Breast epithelium (tissue), 3 donors: Measurements from ENCODE around the gene AGAP9.

Experiments
- POLR2A ChIP-seq: fragments of 450-650 bp; IDR thresholded peaks from one replicate; pipeline ENCODE4 v1.6.1; 2016; ENCODE audit warnings: antibody characterized with exemption, mild to moderate bottlenecking, moderate library complexity
- TF ChIP-seq, protein P1 (sequence below), 3 donors: fragments of 450-650 bp; IDR thresholded peaks; one replicate each; pipeline ENCODE4 v1.5.1; 2016 to 2017; ENCODE audit warnings: antibody characterized with exemption in 3 of 3, mild to moderate bottlenecking in 3 of 3, moderate library complexity in 3 of 3

DNA sequence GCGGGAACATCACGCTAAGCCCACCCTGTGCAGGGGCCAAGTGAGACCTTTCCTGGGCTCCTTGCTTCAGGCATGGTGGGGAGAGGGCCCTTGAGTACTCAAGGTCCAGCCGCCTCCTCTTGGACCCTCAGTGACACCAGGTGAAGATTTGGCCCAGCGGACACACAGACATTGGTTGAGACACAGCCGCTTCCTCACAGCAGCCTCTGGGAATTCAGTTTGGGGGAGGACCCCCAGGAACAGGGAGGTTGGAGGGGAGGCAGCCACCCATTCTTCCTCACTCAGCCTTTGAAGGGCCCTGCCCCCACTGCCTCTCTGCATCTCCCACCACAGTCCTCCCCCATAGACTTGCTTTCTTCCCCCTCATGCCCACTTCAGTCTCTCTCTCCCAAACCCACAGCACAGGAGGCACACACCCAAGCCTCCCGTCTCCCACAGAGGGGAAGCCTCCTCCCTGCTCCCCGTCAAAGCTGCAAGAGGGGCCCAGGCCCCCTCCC, 71.4 kb downstream of the AGAP9 start:
- TF ChIP-seq, protein P1, sequence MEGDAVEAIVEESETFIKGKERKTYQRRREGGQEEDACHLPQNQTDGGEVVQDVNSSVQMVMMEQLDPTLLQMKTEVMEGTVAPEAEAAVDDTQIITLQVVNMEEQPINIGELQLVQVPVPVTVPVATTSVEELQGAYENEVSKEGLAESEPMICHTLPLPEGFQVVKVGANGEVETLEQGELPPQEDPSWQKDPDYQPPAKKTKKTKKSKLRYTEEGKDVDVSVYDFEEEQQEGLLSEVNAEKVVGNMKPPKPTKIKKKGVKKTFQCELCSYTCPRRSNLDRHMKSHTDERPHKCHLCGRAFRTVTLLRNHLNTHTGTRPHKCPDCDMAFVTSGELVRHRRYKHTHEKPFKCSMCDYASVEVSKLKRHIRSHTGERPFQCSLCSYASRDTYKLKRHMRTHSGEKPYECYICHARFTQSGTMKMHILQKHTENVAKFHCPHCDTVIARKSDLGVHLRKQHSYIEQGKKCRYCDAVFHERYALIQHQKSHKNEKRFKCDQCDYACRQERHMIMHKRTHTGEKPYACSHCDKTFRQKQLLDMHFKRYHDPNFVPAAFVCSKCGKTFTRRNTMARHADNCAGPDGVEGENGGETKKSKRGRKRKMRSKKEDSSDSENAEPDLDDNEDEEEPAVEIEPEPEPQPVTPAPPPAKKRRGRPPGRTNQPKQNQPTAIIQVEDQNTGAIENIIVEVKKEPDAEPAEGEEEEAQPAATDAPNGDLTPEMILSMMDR (IDR thresholded peaks at IDR 0.05), result no peak
- no peak for TF ChIP-seq POLR2A
